Measurements from ENCODE around the gene TYW5. TPM values are rescaled to one million over a fixed set of nuclear protein-coding genes. Genes with fewer than 3 reads are reported as not detected.

Gene TYW5
- total RNA-seq, 1 donor: 7.6 TPM

GRCh38 chr2:199956062-199956380, 730 bp upstream of the TYW5 start:
- Histone ChIP-seq H3K79me2 (ENCODE audit: insufficient read depth, low read length) (peaks cover 73% of the 10 kb centered on the region), H3K9me3 (ENCODE audit: low read depth, low read length) (no peaks in the 10 kb centered on the region), H2AFZ (ENCODE audit: low read length) (peak overlapping the region; percentile 99), H4K20me1 (ENCODE audit: insufficient read depth, low read length) (no peaks in the 10 kb centered on the region), H3K27ac (ENCODE audit: low read depth, low read length) (peak overlapping the region; percentile 76), H3K4me1 (ENCODE audit: insufficient read depth, low read length) (peaks cover 18% of the 10 kb centered on the region), H3K27me3 (ENCODE audit: insufficient read depth, low read length) (no peaks in the 10 kb centered on the region), H3K4me3 (ENCODE audit: insufficient read depth, low read length) (peak overlapping the region; percentile 96), H3K36me3 (ENCODE audit: insufficient read depth, low read length) (peaks cover 22% of the 10 kb centered on the region), H3K4me2 (ENCODE audit: insufficient read depth, low read length) (peak overlapping the region; percentile 99)
- TF ChIP-seq CTCF (IDR thresholded peaks at IDR 0.05; ENCODE audit: extremely low read depth, low read depth, low read length): no peak
- no peak for DNase-seq (ENCODE audit: insufficient read length, low spot score, missing footprints)

GRCh38 chr2:199955007-199955338, 318 bp downstream of the TYW5 start:
- peak overlapping the region; percentile 96 for H3K4me3 ChIP-seq (ENCODE audit: insufficient read depth, low read length)
- H4K20me1 ChIP-seq (ENCODE audit: insufficient read depth, low read length): peaks cover 1% of the 10 kb centered on the region
- H3K4me2 ChIP-seq (ENCODE audit: insufficient read depth, low read length): peak overlapping the region; percentile 99
- no peaks in the 10 kb centered on the region for H3K9me3 ChIP-seq (ENCODE audit: low read depth, low read length)
- TF ChIP-seq CTCF (IDR thresholded peaks at IDR 0.05; ENCODE audit: extremely low read depth, low read depth, low read length): no peak
- DNase-seq (ENCODE audit: insufficient read length, low spot score, missing footprints): peak; percentile 93
- peaks cover 84% of the 10 kb centered on the region for H3K79me2 ChIP-seq (ENCODE audit: insufficient read depth, low read length)
- peak overlapping the region; percentile 99 for H2AFZ ChIP-seq (ENCODE audit: low read length)
- peak overlapping the region; percentile 76 for H3K27ac ChIP-seq (ENCODE audit: low read depth, low read length)
- no peaks in the 10 kb centered on the region for H3K27me3 ChIP-seq (ENCODE audit: insufficient read depth, low read length)
- peaks cover 12% of the 10 kb centered on the region for H3K36me3 ChIP-seq (ENCODE audit: insufficient read depth, low read length)
- peaks cover 18% of the 10 kb centered on the region for H3K4me1 ChIP-seq (ENCODE audit: insufficient read depth, low read length)

GRCh38 chr2:199951023-199951422, 4.3 kb downstream of the TYW5 start:
- H2AFZ ChIP-seq (ENCODE audit: low read length): no peak overlapping the region
- H3K27me3 ChIP-seq (ENCODE audit: insufficient read depth, low read length): no peaks in the 10 kb centered on the region
- peaks cover 64% of the 10 kb centered on the region for H3K79me2 ChIP-seq (ENCODE audit: insufficient read depth, low read length)
- peaks cover 14% of the 10 kb centered on the region for H3K36me3 ChIP-seq (ENCODE audit: insufficient read depth, low read length)
- H3K27ac ChIP-seq (ENCODE audit: low read depth, low read length): no peak overlapping the region
- H3K9me3 ChIP-seq (ENCODE audit: low read depth, low read length): no peaks in the 10 kb centered on the region
- no peak for TF ChIP-seq CTCF (IDR thresholded peaks at IDR 0.05; ENCODE audit: extremely low read depth, low read depth, low read length)
- peaks cover 15% of the 10 kb centered on the region for H3K4me1 ChIP-seq (ENCODE audit: insufficient read depth, low read length)
- H4K20me1 ChIP-seq (ENCODE audit: insufficient read depth, low read length): peaks cover 3% of the 10 kb centered on the region
- no peak overlapping the region for H3K4me3 ChIP-seq (ENCODE audit: insufficient read depth, low read length)
- no peak for DNase-seq (ENCODE audit: insufficient read length, low spot score, missing footprints)
- H3K4me2 ChIP-seq (ENCODE audit: insufficient read depth, low read length): no peak overlapping the region

- Histone ChIP-seq H2AFZ (ENCODE audit: low read length) (no peak overlapping the region), H3K79me2 (ENCODE audit: insufficient read depth, low read length) (peaks cover 59% of the 10 kb centered on the region), H3K27me3 (ENCODE audit: insufficient read depth, low read length) (no peaks in the 10 kb centered on the region), H3K4me2 (ENCODE audit: insufficient read depth, low read length) (no peak overlapping the region), H3K4me3 (ENCODE audit: insufficient read depth, low read length) (no peak overlapping the region), H3K27ac (ENCODE audit: low read depth, low read length) (no peak overlapping the region), H4K20me1 (ENCODE audit: insufficient read depth, low read length) (peaks cover 3% of the 10 kb centered on the region), H3K36me3 (ENCODE audit: insufficient read depth, low read length) (peaks cover 14% of the 10 kb centered on the region), H3K9me3 (ENCODE audit: low read depth, low read length) (no peaks in the 10 kb centered on the region), H3K4me1 (ENCODE audit: insufficient read depth, low read length) (peaks cover 21% of the 10 kb centered on the region)
- no peak for TF ChIP-seq CTCF (IDR thresholded peaks at IDR 0.05; ENCODE audit: extremely low read depth, low read depth, low read length)
- no peak for DNase-seq (ENCODE audit: insufficient read length, low spot score, missing footprints)
These were observed 4.9 kb downstream of the TYW5 start for GRCh38 chr2:199950396-199950795.

All from osteoblast (primary cell).